ENCODE results near the gene DUSP23. TPM values are rescaled to one million over a fixed set of nuclear protein-coding genes. Genes with fewer than 3 reads are reported as not detected.

DUSP23 gene
- polyA plus RNA-seq, 1 donor from 2014 or later = 5.4 TPM

- H3K27ac ChIP-seq (ENCODE audit: low read length) = no peak overlapping the region
- no peaks in the 10 kb centered on the region for H3K79me2 ChIP-seq (replicated peaks; ENCODE audit: insufficient read depth, low read length)
- TF ChIP-seq EZH2 (IDR thresholded peaks at IDR 0.05; ENCODE audit: borderline replicate concordance, insufficient read depth, low read length, poor library complexity, severe bottlenecking) = no peak
- no peak for TF ChIP-seq MXI1 (conservative IDR thresholded peaks at IDR 0.05; ENCODE audit: poor library complexity, severe bottlenecking)
- no peak for TF ChIP-seq POLR2AphosphoS5 (IDR thresholded peaks at IDR 0.05)
- TF ChIP-seq REST (IDR thresholded peaks at IDR 0.05; ENCODE audit: borderline replicate concordance) = no peak
- no peak for TF ChIP-seq SMC3 (conservative IDR thresholded peaks at IDR 0.05; ENCODE audit: poor library complexity)
- no peak for TF ChIP-seq RAD21 (conservative IDR thresholded peaks at IDR 0.05)
- no peak for TF ChIP-seq TAF1 (IDR thresholded peaks at IDR 0.05; ENCODE audit: low read depth)
- no peaks in the 10 kb centered on the region for H3K9me3 ChIP-seq (ENCODE audit: low read length)
- no peak overlapping the region for H3K4me2 ChIP-seq (ENCODE audit: low read length)
- H3K27me3 ChIP-seq (ENCODE audit: insufficient read depth, low read depth, low read length) = peaks cover 13% of the 10 kb centered on the region
- no peak overlapping the region for H3K4me3 ChIP-seq (ENCODE audit: low read length)
- no peaks in the 10 kb centered on the region for H3F3A ChIP-seq (ENCODE audit: insufficient read depth, low read length, poor library complexity, severe bottlenecking)
- no peaks in the 10 kb centered on the region for H3K9me2 ChIP-seq (ENCODE audit: insufficient read depth, low read length)
- H2AFZ ChIP-seq (ENCODE audit: low read depth, low read length) = no peak overlapping the region
- H3K9ac ChIP-seq (ENCODE audit: low read length) = no peak overlapping the region
- no peaks in the 10 kb centered on the region for H4K20me1 ChIP-seq (ENCODE audit: insufficient read depth)
- no peaks in the 10 kb centered on the region for H3K36me3 ChIP-seq (ENCODE audit: insufficient read depth, low read length)
Observed at GRCh38 chr1:159817276-159818041, 36.7 kb downstream of the DUSP23 start.

GRCh38 chr1:159821171-159821867 is 40.6 kb downstream of the DUSP23 start:
- Histone ChIP-seq H3F3A (ENCODE audit: insufficient read depth, low read length, poor library complexity, severe bottlenecking) (no peaks in the 10 kb centered on the region), H3K27me3 (ENCODE audit: insufficient read depth, low read depth, low read length) (peaks cover 43% of the 10 kb centered on the region), H3K79me2 (replicated peaks; ENCODE audit: insufficient read depth, low read length) (no peaks in the 10 kb centered on the region), H3K9me2 (ENCODE audit: insufficient read depth, low read length) (no peaks in the 10 kb centered on the region), H3K4me3 (ENCODE audit: low read length) (no peak overlapping the region), H4K20me1 (ENCODE audit: insufficient read depth) (no peaks in the 10 kb centered on the region), H3K27ac (ENCODE audit: low read length) (no peak overlapping the region), H3K9me3 (ENCODE audit: low read length) (no peaks in the 10 kb centered on the region), H3K9ac (ENCODE audit: low read length) (no peak overlapping the region), H2AFZ (ENCODE audit: low read depth, low read length) (no peak overlapping the region), H3K36me3 (ENCODE audit: insufficient read depth, low read length) (no peaks in the 10 kb centered on the region), H3K4me2 (ENCODE audit: low read length) (no peak overlapping the region)
- TF ChIP-seq REST (IDR thresholded peaks at IDR 0.05; ENCODE audit: borderline replicate concordance) = no peak
- no peak for TF ChIP-seq MXI1 (conservative IDR thresholded peaks at IDR 0.05; ENCODE audit: poor library complexity, severe bottlenecking)

All from neural cell (in vitro differentiated cells).